Stimulated activated CD8-positive, alpha-beta memory T cell treated with anti-CD3 and anti-CD28 coated beads, Interleukin-12 subunit alpha, Interleukin-12 subunit beta, amount 100 ng/mL, for 24 hours (primary cell): ENCODE data around the gene BEST1.

Source experiments
- DNase-seq: peaks from one replicate; pipeline ENCODE4 v3.0.0-alpha.2; 2020; ENCODE audit errors: extremely low read depth

Gene BEST1

GRCh38 chr11:61950035-61950547 lies at the start of gene BEST1:
BEST1 (plus strand) TSS chr11:61950351; CDS start chr11:61951807, 1,456 bp downstream.
- no peak for DNase-seq

- no peak for DNase-seq
Measured at GRCh38 chr11:61901397-61901796, 48.8 kb upstream of the BEST1 start.

- DNase-seq, result no peak
Measured at GRCh38 chr11:61902313-61902712, 47.8 kb upstream of the BEST1 start.

- no peak for DNase-seq
Measured at GRCh38 chr11:61903845-61904244, 46.3 kb upstream of the BEST1 start.

- no peak for DNase-seq
Measured at GRCh38 chr11:61904539-61905048, 45.6 kb upstream of the BEST1 start.

GRCh38 chr11:61905067-61905696 lies 45.0 kb upstream of the BEST1 start:
- DNase-seq, result no peak

- DNase-seq, result no peak
Measured at GRCh38 chr11:61905801-61906521, 44.2 kb upstream of the BEST1 start.

GRCh38 chr11:61906522-61906909 lies 43.6 kb upstream of the BEST1 start:
- DNase-seq, result no peak

- no peak for DNase-seq
Measured at GRCh38 chr11:61907282-61907681, 42.9 kb upstream of the BEST1 start.

- no peak for DNase-seq
Measured at GRCh38 chr11:61907871-61908729, 42.1 kb upstream of the BEST1 start.

GRCh38 chr11:61908730-61909316 lies 41.3 kb upstream of the BEST1 start:
- DNase-seq, result no peak

GRCh38 chr11:61910187-61911127 lies 39.7 kb upstream of the BEST1 start:
- no peak for DNase-seq

- DNase-seq, result no peak
Measured at GRCh38 chr11:61911128-61911700, 38.9 kb upstream of the BEST1 start.

- no peak for DNase-seq
Measured at GRCh38 chr11:61911701-61912529, 38.2 kb upstream of the BEST1 start.

GRCh38 chr11:61912530-61912898 lies 37.6 kb upstream of the BEST1 start:
- no peak for DNase-seq

GRCh38 chr11:61912991-61913698 lies 37.0 kb upstream of the BEST1 start:
- no peak for DNase-seq

GRCh38 chr11:61913699-61914395 lies 36.3 kb upstream of the BEST1 start:
- DNase-seq, result no peak
